ENCODE data around the gene LGALS12.

DNA sequence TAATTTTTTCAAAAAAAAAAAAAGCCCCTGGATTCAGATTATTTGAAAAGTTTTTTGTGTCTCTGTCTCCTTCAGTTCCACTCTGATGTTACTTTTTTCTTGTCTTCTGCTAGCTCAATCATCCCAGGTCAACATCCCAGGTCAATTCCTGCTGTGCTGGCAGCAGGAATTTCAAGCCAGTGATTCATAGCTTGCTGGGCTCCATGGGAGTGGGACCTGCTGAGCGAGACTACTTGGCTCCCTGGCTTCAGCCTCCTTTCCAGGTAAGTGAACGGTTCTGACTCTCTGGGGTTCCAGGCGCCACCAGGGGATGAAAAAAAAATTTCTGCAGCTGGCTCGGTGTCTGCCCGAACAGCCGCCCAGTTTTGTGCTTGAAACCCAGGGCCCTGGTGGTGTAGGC lies 46.3 kb upstream of the LGALS12 start:
- TF ChIP-seq, protein P1, sequence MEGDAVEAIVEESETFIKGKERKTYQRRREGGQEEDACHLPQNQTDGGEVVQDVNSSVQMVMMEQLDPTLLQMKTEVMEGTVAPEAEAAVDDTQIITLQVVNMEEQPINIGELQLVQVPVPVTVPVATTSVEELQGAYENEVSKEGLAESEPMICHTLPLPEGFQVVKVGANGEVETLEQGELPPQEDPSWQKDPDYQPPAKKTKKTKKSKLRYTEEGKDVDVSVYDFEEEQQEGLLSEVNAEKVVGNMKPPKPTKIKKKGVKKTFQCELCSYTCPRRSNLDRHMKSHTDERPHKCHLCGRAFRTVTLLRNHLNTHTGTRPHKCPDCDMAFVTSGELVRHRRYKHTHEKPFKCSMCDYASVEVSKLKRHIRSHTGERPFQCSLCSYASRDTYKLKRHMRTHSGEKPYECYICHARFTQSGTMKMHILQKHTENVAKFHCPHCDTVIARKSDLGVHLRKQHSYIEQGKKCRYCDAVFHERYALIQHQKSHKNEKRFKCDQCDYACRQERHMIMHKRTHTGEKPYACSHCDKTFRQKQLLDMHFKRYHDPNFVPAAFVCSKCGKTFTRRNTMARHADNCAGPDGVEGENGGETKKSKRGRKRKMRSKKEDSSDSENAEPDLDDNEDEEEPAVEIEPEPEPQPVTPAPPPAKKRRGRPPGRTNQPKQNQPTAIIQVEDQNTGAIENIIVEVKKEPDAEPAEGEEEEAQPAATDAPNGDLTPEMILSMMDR (IDR thresholded peaks at IDR 0.05): no peak
- no peak for TF ChIP-seq POLR2A (IDR thresholded peaks at IDR 0.05)
- no peak for TF ChIP-seq POLR2AphosphoS5 (IDR thresholded peaks at IDR 0.05)
- no peak for TF ChIP-seq EP300 (IDR thresholded peaks at IDR 0.05)

Data from gastroesophageal sphincter (tissue), 3 donors.